Activated CD4-positive, alpha-beta T cell treated with anti-CD3 and anti-CD28 coated beads for 48 hours (primary cell): ENCODE data around the gene PDLIM5.

ENCODE experiments used
- DNase-seq: peaks from one replicate; pipeline ENCODE4 v3.0.0-alpha.2; 2020

The PDLIM5 gene

GRCh38 chr4:94566420-94566819 is 114.7 kb downstream of the PDLIM5 start:
- no peak for DNase-seq

GRCh38 chr4:94567811-94568210 is 116.1 kb downstream of the PDLIM5 start:
- no peak for DNase-seq

GRCh38 chr4:94570558-94570957 is 118.8 kb downstream of the PDLIM5 start:
- no peak for DNase-seq

- no peak for DNase-seq
These were observed 119.6 kb downstream of the PDLIM5 start for GRCh38 chr4:94571298-94571697.

- no peak for DNase-seq
These were observed 120.0 kb downstream of the PDLIM5 start for GRCh38 chr4:94571715-94572114.

- DNase-seq, result no peak
These were observed 122.3 kb downstream of the PDLIM5 start for GRCh38 chr4:94574050-94574449.

- DNase-seq, result no peak
These were observed 122.9 kb downstream of the PDLIM5 start for GRCh38 chr4:94574616-94575015.

- DNase-seq, result no peak
These were observed 123.9 kb downstream of the PDLIM5 start for GRCh38 chr4:94575652-94576051.

- DNase-seq, result no peak
These were observed 124.5 kb downstream of the PDLIM5 start for GRCh38 chr4:94576210-94576609.

GRCh38 chr4:94577136-94577535 is 125.4 kb downstream of the PDLIM5 start:
- no peak for DNase-seq

GRCh38 chr4:94578195-94578594 is 126.5 kb downstream of the PDLIM5 start:
- no peak for DNase-seq

GRCh38 chr4:94581766-94582165 is 130.0 kb downstream of the PDLIM5 start:
- DNase-seq, result no peak

- no peak for DNase-seq
These were observed 130.8 kb downstream of the PDLIM5 start for GRCh38 chr4:94582517-94582916.

GRCh38 chr4:94583914-94584641 is 132.3 kb downstream of the PDLIM5 start:
- DNase-seq, result no peak

GRCh38 chr4:94588896-94589693 is 137.4 kb downstream of the PDLIM5 start:
- DNase-seq, result no peak

GRCh38 chr4:94590493-94590892 is 138.8 kb downstream of the PDLIM5 start:
- DNase-seq, result no peak

- DNase-seq, result no peak
These were observed 139.5 kb downstream of the PDLIM5 start for GRCh38 chr4:94591289-94591688.

- DNase-seq, result no peak
These were observed 143.3 kb downstream of the PDLIM5 start for GRCh38 chr4:94595013-94595412.

- no peak for DNase-seq
These were observed 144.2 kb downstream of the PDLIM5 start for GRCh38 chr4:94595880-94596483.

GRCh38 chr4:94598758-94599157 is 147.0 kb downstream of the PDLIM5 start:
- DNase-seq, result no peak

GRCh38 chr4:94603170-94603747 is 151.5 kb downstream of the PDLIM5 start:
- DNase-seq, result no peak

- no peak for DNase-seq
These were observed 153.6 kb downstream of the PDLIM5 start for GRCh38 chr4:94605241-94605805.

- no peak for DNase-seq
These were observed 158.4 kb downstream of the PDLIM5 start for GRCh38 chr4:94610145-94610544.
